Fibroblast of lung (primary cell): Measurements from ENCODE around the gene MTG2. TPM values are rescaled to one million over a fixed set of nuclear protein-coding genes. Genes with fewer than 3 reads are reported as not detected.

ENCODE experiments used
- DNase-seq, 2 donors: peaks; one replicate each; pipeline versions ENCODE4 v3.0.0 to v3.0.0-alpha.2; 2010; ENCODE audit warnings: low read depth in 2 of 2
- H2AFZ ChIP-seq: 2 replicates; pipeline ENCODE4 v1.5.1; 2012; ENCODE audit warnings: low read length, control low read depth, inconsistent platforms
- H3K27ac ChIP-seq: 2 replicates; pipeline ENCODE4 v1.5.1; 2011; ENCODE audit warnings: low read length, control low read depth; ENCODE audit not compliant: insufficient read depth
- H3K27me3 ChIP-seq: 2 replicates; pipeline ENCODE4 v1.5.1; 2011; ENCODE audit warnings: mild to moderate bottlenecking, low read length; ENCODE audit not compliant: control insufficient read depth, insufficient read depth
- H3K36me3 ChIP-seq: 2 replicates; pipeline ENCODE4 v1.5.1; 2011; ENCODE audit warnings: low read length; ENCODE audit not compliant: control insufficient read depth, insufficient read depth
- H3K4me1 ChIP-seq: 2 replicates; pipeline ENCODE4 v1.5.1; 2011; ENCODE audit warnings: low read length; ENCODE audit not compliant: control insufficient read depth, insufficient read depth; ENCODE audit errors: extremely low read depth
- H3K4me2 ChIP-seq: 2 replicates; pipeline ENCODE4 v1.5.1; 2011; ENCODE audit warnings: low read length, control low read depth; ENCODE audit not compliant: insufficient read depth; ENCODE audit errors: extremely low read depth
- H3K4me3 ChIP-seq, 4 experiments: fragments of 200-600 bp in 1 of 4; sonication (generic) in 1 of 4; replicated peaks in 1 of 4; 2 replicates each; pipeline ENCODE4 v1.5.1; 2011 to 2016; ENCODE audit warnings: low read length in 4 of 4, low read depth in 3 of 4, mild to moderate bottlenecking in 3 of 4, control low read depth in 2 of 4, inconsistent platforms in 1 of 4, mixed read lengths in 1 of 4; ENCODE audit not compliant: insufficient read depth in 1 of 4; ENCODE audit errors: control extremely low read depth in 1 of 4
- H3K79me2 ChIP-seq: 2 replicates; pipeline ENCODE4 v1.5.1; 2012; ENCODE audit warnings: mild to moderate bottlenecking, low read length, inconsistent platforms; ENCODE audit not compliant: control insufficient read depth, insufficient read depth
- H3K9ac ChIP-seq: 2 replicates; pipeline ENCODE4 v1.5.1; 2011; ENCODE audit warnings: mild to moderate bottlenecking, low read length, control low read depth; ENCODE audit not compliant: insufficient read depth
- H3K9me3 ChIP-seq: 2 replicates; pipeline ENCODE4 v1.5.1; 2012; ENCODE audit warnings: low read depth, low read length; ENCODE audit not compliant: control insufficient read depth, insufficient read depth
- H4K20me1 ChIP-seq: 2 replicates; pipeline ENCODE4 v1.5.1; 2011; ENCODE audit warnings: low read length; ENCODE audit not compliant: control insufficient read depth, insufficient read depth; ENCODE audit errors: extremely low read depth
- CTCF ChIP-seq, 2 donors: IDR thresholded peaks in 1 of 2; conservative IDR thresholded peaks in 1 of 2; 1 replicate in 1 of 2; 2 replicates in 1 of 2; pipeline ENCODE4 v1.5.1; 2011 to 2012; ENCODE audit warnings: low read length in 2 of 2, control low read depth in 1 of 2, inconsistent platforms in 1 of 2, low read depth in 1 of 2, mild to moderate bottlenecking in 1 of 2
- EZH2 ChIP-seq: IDR thresholded peaks from 2 replicates; pipeline ENCODE4 v1.5.1; 2012; ENCODE audit warnings: low read length, control low read depth, mild to moderate bottlenecking; ENCODE audit errors: missing control alignments
- polyA plus RNA-seq, 2 donors: library from polyadenylated mRNA; depleted of rRNA in 1 of 2; stranded (reverse) in 1 of 2; unstranded in 1 of 2; fragments of >200 nt; gene quantifications; 2 replicates each; pipeline ENCODE4 v1.2.1, GENCODE V29; 2011 to 2012; ENCODE audit warnings: missing spikeins in 1 of 2
- total RNA-seq: library from RNA; depleted of rRNA; stranded (reverse); fragments of >200 nt; gene quantifications from 2 replicates; pipeline ENCODE4 v1.2.1, GENCODE V29; 2014

MTG2 gene
- total and polyA plus RNA-seq, 2 donors (not counting 1 experiment from before 2014, with no cell fraction given) = 16.5 to 17.5 TPM

DNA sequence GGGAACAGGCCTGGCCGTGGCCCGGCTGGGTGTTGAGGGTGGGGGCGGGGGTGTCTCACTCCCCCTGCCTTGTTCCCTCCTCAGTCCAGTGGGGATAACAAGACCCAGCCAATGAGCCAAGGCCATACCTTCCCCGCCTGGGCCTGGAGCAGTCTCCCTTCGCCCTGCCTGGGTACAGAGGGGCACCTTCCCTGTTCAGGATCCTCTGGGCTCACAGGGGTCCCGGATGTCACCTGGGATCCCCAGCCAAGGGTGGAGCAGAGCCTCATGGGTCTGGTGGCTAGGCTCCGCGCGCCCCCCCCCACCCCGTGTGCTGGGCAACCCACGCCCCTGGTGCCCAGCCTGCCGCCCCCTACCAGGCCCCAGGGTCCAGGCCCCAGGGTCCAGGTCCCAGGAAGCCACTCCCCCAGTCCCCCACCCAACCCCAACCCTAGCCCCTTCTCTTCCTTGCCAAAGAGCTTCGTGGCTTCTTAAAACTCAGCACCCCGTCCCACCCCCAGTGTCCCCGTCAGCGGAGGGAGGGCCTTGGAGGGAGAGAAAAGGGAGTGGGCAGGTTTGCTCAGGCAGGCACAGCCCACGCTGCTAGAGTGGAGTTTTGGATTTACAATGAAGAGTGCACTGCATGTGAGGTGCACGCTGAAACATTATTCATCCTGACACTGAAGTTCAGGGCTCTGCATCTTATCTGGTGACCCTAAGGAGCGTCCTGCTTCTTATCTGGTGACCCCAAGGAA, 25.4 kb downstream of the MTG2 start:
- TF ChIP-seq CTCF (conservative IDR thresholded peaks at IDR 0.05 in 1 of 2, IDR thresholded peaks at IDR 0.05 in 1 of 2; ENCODE audit: low read depth in 1 of 2, low read length in 2 of 2) = no peak
- no peak for TF ChIP-seq EZH2
- no peaks in the 10 kb centered on the region for H3K4me1 ChIP-seq

GRCh38 chr20:62208795-62209755, 26.2 kb downstream of the MTG2 start:
- TF ChIP-seq CTCF (conservative IDR thresholded peaks at IDR 0.05 in 1 of 2, IDR thresholded peaks at IDR 0.05 in 1 of 2; ENCODE audit: low read depth in 1 of 2, low read length in 2 of 2) = no peak
- TF ChIP-seq EZH2 = peak; percentile 30
- Histone ChIP-seq H3K4me3 (no peak overlapping the region), H3K9me3 (no peaks in the 10 kb centered on the region), H3K27me3 (peaks cover 20% of the 10 kb centered on the region), H3K4me1 (no peaks in the 10 kb centered on the region), H3K27ac (no peak overlapping the region), H3K36me3 (no peaks in the 10 kb centered on the region), H3K9ac (no peak overlapping the region), H4K20me1 (no peaks in the 10 kb centered on the region), H2AFZ (no peak overlapping the region), H3K79me2 (no peaks in the 10 kb centered on the region), H3K4me2 (no peak overlapping the region)
- DNase-seq = no peak

More for the DNA sequence above, 25.4 kb downstream of the MTG2 start:
- no peaks in the 10 kb centered on the region for H4K20me1 ChIP-seq
- no peaks in the 10 kb centered on the region for H3K79me2 ChIP-seq
- no peak overlapping the region for H3K4me2 ChIP-seq
- no peak for DNase-seq
- no peaks in the 10 kb centered on the region for H3K36me3 ChIP-seq
- H3K27me3 ChIP-seq = peaks cover 20% of the 10 kb centered on the region
- no peak overlapping the region for H3K27ac ChIP-seq
- H2AFZ ChIP-seq = no peak overlapping the region
- H3K9me3 ChIP-seq = no peaks in the 10 kb centered on the region
- no peak overlapping the region for H3K4me3 ChIP-seq
- no peak overlapping the region for H3K9ac ChIP-seq

GRCh38 chr20:62209850-62210495, 27.1 kb downstream of the MTG2 start:
- no peak overlapping the region for H3K27ac ChIP-seq
- TF ChIP-seq EZH2 = no peak
- TF ChIP-seq CTCF (conservative IDR thresholded peaks at IDR 0.05 in 1 of 2, IDR thresholded peaks at IDR 0.05 in 1 of 2; ENCODE audit: low read depth in 1 of 2, low read length in 2 of 2) = no peak
- DNase-seq = no peak
- H3K27me3 ChIP-seq = peaks cover 20% of the 10 kb centered on the region
- no peak overlapping the region for H3K4me3 ChIP-seq
- H2AFZ ChIP-seq = no peak overlapping the region
- no peaks in the 10 kb centered on the region for H3K36me3 ChIP-seq
- no peaks in the 10 kb centered on the region for H4K20me1 ChIP-seq
- H3K4me2 ChIP-seq = no peak overlapping the region
- H3K4me1 ChIP-seq = no peaks in the 10 kb centered on the region
- no peaks in the 10 kb centered on the region for H3K9me3 ChIP-seq
- no peak overlapping the region for H3K9ac ChIP-seq
- no peaks in the 10 kb centered on the region for H3K79me2 ChIP-seq
